Measurements from ENCODE around the gene GJC2.

- no peak for TF ChIP-seq CTCF (IDR thresholded peaks at IDR 0.05; ENCODE audit: low read length)
- TF ChIP-seq EZH2phosphoT487 (IDR thresholded peaks at IDR 0.05; ENCODE audit: low read length): no peak
Measured at GRCh38 chr1:228156515-228156881, 6.8 kb downstream of the GJC2 start.
